Sigmoid colon (tissue), 3 donors: ENCODE measurements around the gene TSPEAR.

Source experiments
- CTCF ChIP-seq, 4 experiments: fragments of 450-650 bp in 3 of 4; fragments of 200-600 bp in 1 of 4; IDR thresholded peaks; one replicate each; pipeline ENCODE4 v1.5.1; 2016 to 2019; ENCODE audit warnings: antibody characterized with exemption in 4 of 4, mild to moderate bottlenecking in 3 of 4, moderate library complexity in 2 of 4
- POLR2A ChIP-seq, 2 donors: fragments of 450-650 bp; IDR thresholded peaks; one replicate each; pipeline ENCODE4 v1.6.1; 2016; ENCODE audit warnings: antibody characterized with exemption in 2 of 2, mild to moderate bottlenecking in 2 of 2, moderate library complexity in 2 of 2

DNA sequence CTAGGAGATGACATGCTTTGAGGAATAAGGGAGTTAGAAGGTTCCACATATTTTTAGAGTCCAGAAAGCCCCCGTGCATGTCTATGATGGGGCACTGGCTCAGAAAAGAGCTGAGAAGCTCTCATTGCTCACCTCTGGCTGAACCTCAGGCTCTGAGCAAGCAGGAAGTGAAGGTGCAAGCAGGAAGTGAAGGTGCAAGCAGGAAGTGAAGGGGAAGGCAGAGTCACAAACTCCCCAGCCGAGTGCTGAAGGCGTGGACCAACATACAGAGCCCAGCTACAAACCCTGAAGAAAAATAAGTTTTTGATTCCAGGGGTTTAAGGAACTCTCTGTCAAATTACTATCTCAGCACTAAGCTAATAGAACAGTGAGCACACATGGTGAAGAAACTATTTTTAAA, 92.5 kb downstream of the TSPEAR start:
- TF ChIP-seq CTCF (IDR thresholded peaks at IDR 0.05) (no peak), POLR2A (IDR thresholded peaks at IDR 0.05) (no peak)
